Amygdala (tissue), 56 donors: ENCODE data around the gene AFF1.

Experiments
- DNase-seq, 56 donors: peaks; one replicate each; lab custom pipeline; 2025; lab: John Stamatoyannopoulos, UW

AFF1 gene

GRCh38 chr4:87100168-87100567 lies 165.4 kb downstream of the AFF1 start:
- DNase-seq, result no peak

- no peak for DNase-seq
Measured at GRCh38 chr4:87101543-87102199, 166.9 kb downstream of the AFF1 start.

- DNase-seq, result no peak
Measured at GRCh38 chr4:87103086-87103485, 168.3 kb downstream of the AFF1 start.

- DNase-seq, result no peak
Measured at GRCh38 chr4:87103691-87104187, 168.9 kb downstream of the AFF1 start.

GRCh38 chr4:87105101-87105845 lies 170.5 kb downstream of the AFF1 start:
- no peak for DNase-seq

GRCh38 chr4:87108142-87108546 lies 173.3 kb downstream of the AFF1 start:
- DNase-seq, result no peak

- no peak for DNase-seq
Measured at GRCh38 chr4:87109121-87109520, 174.3 kb downstream of the AFF1 start.

- DNase-seq, result no peak
Measured at GRCh38 chr4:87109945-87110344, 175.1 kb downstream of the AFF1 start.

GRCh38 chr4:87112063-87112462 lies 177.3 kb downstream of the AFF1 start:
- DNase-seq, result no peak

- DNase-seq, result no peak
Measured at GRCh38 chr4:87114245-87115062, 179.6 kb downstream of the AFF1 start.

GRCh38 chr4:87116231-87116630 lies 181.4 kb downstream of the AFF1 start:
- DNase-seq, result no peak

GRCh38 chr4:87117051-87117731 lies 182.4 kb downstream of the AFF1 start:
- no peak for DNase-seq

- peak in 3 of 56 donors; percentile 12 to 23 (median 18) for DNase-seq
Measured at GRCh38 chr4:87117732-87118075, 182.9 kb downstream of the AFF1 start.

GRCh38 chr4:87118421-87118820 lies 183.6 kb downstream of the AFF1 start:
- DNase-seq, result no peak

GRCh38 chr4:87118826-87119225 lies 184.0 kb downstream of the AFF1 start:
- DNase-seq, result no peak

GRCh38 chr4:87120010-87120409 lies 185.2 kb downstream of the AFF1 start:
- DNase-seq, result no peak

- peak in 2 of 56 donors; percentile 43 to 44 for DNase-seq
Measured at GRCh38 chr4:87120411-87121162, 185.8 kb downstream of the AFF1 start.

- DNase-seq, result no peak
Measured at GRCh38 chr4:87121341-87122065, 186.7 kb downstream of the AFF1 start.

GRCh38 chr4:87122252-87122651 lies 187.4 kb downstream of the AFF1 start:
- DNase-seq, result peak in 1 of 56 donors; percentile 17
